ACC112 (cell line): Measurements from ENCODE around the gene LPP.

Experiments
- H2AFZ ChIP-seq: fragments of 200-600 bp; sonication (generic); one replicate; pipeline ENCODE4 v1.6.0; 2017; ENCODE audit warnings: antibody characterized with exemption, low read length; ENCODE audit not compliant: unreplicated experiment
- H3K27ac ChIP-seq: fragments of 200-600 bp; sonication (generic); 2 replicates; pipeline ENCODE4 v1.5.1; 2014; ENCODE audit warnings: low read depth, mild to moderate bottlenecking, antibody characterized with exemption, low read length, moderate library complexity
- H3K27me3 ChIP-seq: fragments of 200-600 bp; sonication (generic); 2 replicates; pipeline ENCODE4 v1.6.1; 2014; ENCODE audit warnings: mild to moderate bottlenecking, antibody characterized with exemption, low read length, moderate library complexity, mixed read lengths; ENCODE audit not compliant: insufficient read depth
- H3K36me3 ChIP-seq: fragments of 200-600 bp; sonication (generic); 2 replicates; pipeline ENCODE4 v1.6.1; 2016; ENCODE audit warnings: mild to moderate bottlenecking, antibody characterized with exemption, low read length, moderate library complexity, mixed read lengths; ENCODE audit not compliant: insufficient read depth
- H3K4me1 ChIP-seq: fragments of 200-600 bp; sonication (generic); one replicate; pipeline ENCODE4 v1.6.1; 2016; ENCODE audit warnings: low read length, mixed read lengths; ENCODE audit not compliant: insufficient read depth, unreplicated experiment, control insufficient read depth
- H3K4me3 ChIP-seq: fragments of 200-600 bp; sonication (generic); 2 replicates; pipeline ENCODE4 v1.5.1; 2014; ENCODE audit warnings: mild to moderate bottlenecking, low read depth, low read length
- H3K79me2 ChIP-seq: fragments of 200-600 bp; sonication (generic); one replicate; pipeline ENCODE4 v1.6.0; 2016; ENCODE audit warnings: low read length; ENCODE audit not compliant: control insufficient read depth, unreplicated experiment, insufficient read depth

LPP gene

GRCh38 chr3:188298585-188298984 lies 144.6 kb downstream of the LPP start:
- no peaks in the 10 kb centered on the region for H3K27me3 ChIP-seq
- H3K36me3 ChIP-seq = no peaks in the 10 kb centered on the region
- peak overlapping the region; percentile 91; the same call in 1 of the 2 replicates for H3K27ac ChIP-seq
- H3K4me1 ChIP-seq = peaks cover 62% of the 10 kb centered on the region
- no peak overlapping the region for H2AFZ ChIP-seq
- no peak overlapping the region for H3K4me3 ChIP-seq
- peaks cover 32% of the 10 kb centered on the region for H3K79me2 ChIP-seq

- H3K79me2 ChIP-seq = peaks cover 32% of the 10 kb centered on the region
- no peaks in the 10 kb centered on the region for H3K27me3 ChIP-seq
- H3K4me3 ChIP-seq = no peak overlapping the region
- no peaks in the 10 kb centered on the region for H3K36me3 ChIP-seq
- H3K4me1 ChIP-seq = peaks cover 57% of the 10 kb centered on the region
- H2AFZ ChIP-seq = no peak overlapping the region
- no peak overlapping the region for H3K27ac ChIP-seq
Observed at GRCh38 chr3:188299068-188299467, 145.1 kb downstream of the LPP start.

GRCh38 chr3:188299708-188300107 lies 145.8 kb downstream of the LPP start:
- Histone ChIP-seq H2AFZ (no peak overlapping the region), H3K27ac (no peak overlapping the region), H3K27me3 (no peaks in the 10 kb centered on the region), H3K36me3 (no peaks in the 10 kb centered on the region), H3K4me1 (peaks cover 51% of the 10 kb centered on the region), H3K79me2 (peaks cover 32% of the 10 kb centered on the region), H3K4me3 (no peak overlapping the region)

- H3K27me3 ChIP-seq = no peaks in the 10 kb centered on the region
- H3K79me2 ChIP-seq = peaks cover 25% of the 10 kb centered on the region
- H3K36me3 ChIP-seq = no peaks in the 10 kb centered on the region
- H3K4me3 ChIP-seq = no peak overlapping the region
- peaks cover 37% of the 10 kb centered on the region for H3K4me1 ChIP-seq
- no peak overlapping the region for H3K27ac ChIP-seq
- H2AFZ ChIP-seq = no peak overlapping the region
Observed at GRCh38 chr3:188301147-188301546, 147.2 kb downstream of the LPP start.

- Histone ChIP-seq H3K4me3 (no peak overlapping the region), H3K36me3 (peaks cover 5% of the 10 kb centered on the region; the same call in 1 of the 2 replicates), H3K27me3 (no peaks in the 10 kb centered on the region), H3K27ac (no peak overlapping the region), H3K4me1 (peaks cover 15% of the 10 kb centered on the region), H2AFZ (no peak overlapping the region), H3K79me2 (peaks cover 19% of the 10 kb centered on the region)
Observed at GRCh38 chr3:188303286-188303799, 149.4 kb downstream of the LPP start.

GRCh38 chr3:188303823-188304222 lies 149.9 kb downstream of the LPP start:
- peaks cover 16% of the 10 kb centered on the region for H3K79me2 ChIP-seq

GRCh38 chr3:188304501-188304900 lies 150.5 kb downstream of the LPP start:
- Histone ChIP-seq H2AFZ (no peak overlapping the region), H3K36me3 (peaks cover 5% of the 10 kb centered on the region; the same call in 1 of the 2 replicates), H3K79me2 (peaks cover 11% of the 10 kb centered on the region), H3K4me1 (peaks cover 3% of the 10 kb centered on the region), H3K27me3 (no peaks in the 10 kb centered on the region), H3K27ac (no peak overlapping the region), H3K4me3 (no peak overlapping the region)

More at GRCh38 chr3:188303823-188304222, 149.9 kb downstream of the LPP start:
- peaks cover 10% of the 10 kb centered on the region for H3K4me1 ChIP-seq
- H2AFZ ChIP-seq = no peak overlapping the region
- no peak overlapping the region for H3K4me3 ChIP-seq
- H3K36me3 ChIP-seq = peaks cover 5% of the 10 kb centered on the region; the same call in 1 of the 2 replicates
- H3K27ac ChIP-seq = no peak overlapping the region
- H3K27me3 ChIP-seq = no peaks in the 10 kb centered on the region

- peaks cover 8% of the 10 kb centered on the region for H3K79me2 ChIP-seq
- H3K27ac ChIP-seq = no peak overlapping the region
- H2AFZ ChIP-seq = no peak overlapping the region
- H3K4me3 ChIP-seq = no peak overlapping the region
- no peaks in the 10 kb centered on the region for H3K4me1 ChIP-seq
- peaks cover 5% of the 10 kb centered on the region; the same call in 1 of the 2 replicates for H3K36me3 ChIP-seq
- no peaks in the 10 kb centered on the region for H3K27me3 ChIP-seq
Observed at GRCh38 chr3:188305220-188305619, 151.3 kb downstream of the LPP start.

GRCh38 chr3:188306435-188307005 lies 152.6 kb downstream of the LPP start:
- Histone ChIP-seq H3K27ac (no peak overlapping the region), H2AFZ (no peak overlapping the region), H3K27me3 (no peaks in the 10 kb centered on the region), H3K4me3 (no peak overlapping the region), H3K36me3 (peaks cover 5% of the 10 kb centered on the region; the same call in 1 of the 2 replicates), H3K4me1 (no peaks in the 10 kb centered on the region), H3K79me2 (peaks cover 8% of the 10 kb centered on the region)

GRCh38 chr3:188309437-188310269 lies 155.7 kb downstream of the LPP start:
- H3K4me3 ChIP-seq = no peak overlapping the region
- H2AFZ ChIP-seq = no peak overlapping the region
- H3K79me2 ChIP-seq = peaks cover 4% of the 10 kb centered on the region
- no peaks in the 10 kb centered on the region for H3K27me3 ChIP-seq
- H3K36me3 ChIP-seq = peaks cover 5% of the 10 kb centered on the region; the same call in 1 of the 2 replicates
- H3K4me1 ChIP-seq = no peaks in the 10 kb centered on the region
- H3K27ac ChIP-seq = no peak overlapping the region
